Measurements from ENCODE around the gene TAX1BP3.

TAX1BP3 gene

GRCh38 chr17:3685174-3685573, 16.8 kb upstream of the TAX1BP3 start:
- no peak for DNase-seq

GRCh38 chr17:3683054-3683511, 14.7 kb upstream of the TAX1BP3 start:
- no peak for DNase-seq

- no peak for DNase-seq
These were observed 13.7 kb upstream of the TAX1BP3 start for GRCh38 chr17:3682033-3682432.

GRCh38 chr17:3681565-3681964, 13.2 kb upstream of the TAX1BP3 start:
- no peak for DNase-seq

- no peak for DNase-seq
These were observed 12.7 kb upstream of the TAX1BP3 start for GRCh38 chr17:3681057-3681456.

GRCh38 chr17:3679531-3680126, 11.3 kb upstream of the TAX1BP3 start:
- DNase-seq: no peak

GRCh38 chr17:3678821-3679530, 10.6 kb upstream of the TAX1BP3 start:
- DNase-seq: no peak

GRCh38 chr17:3678095-3678820, 9.9 kb upstream of the TAX1BP3 start:
- no peak for DNase-seq

- no peak for DNase-seq
These were observed 7.5 kb upstream of the TAX1BP3 start for GRCh38 chr17:3675886-3676285.

GRCh38 chr17:3672571-3672970, 4.2 kb upstream of the TAX1BP3 start:
- DNase-seq: no peak

- no peak for DNase-seq
These were observed 1.2 kb upstream of the TAX1BP3 start for GRCh38 chr17:3669548-3669947.

- no peak for DNase-seq
These were observed 638 bp upstream of the TAX1BP3 start for GRCh38 chr17:3669085-3669347.

- DNase-seq: no peak
These were observed 756 bp downstream of the TAX1BP3 start for GRCh38 chr17:3667366-3668278.

- DNase-seq: no peak
These were observed 1.9 kb downstream of the TAX1BP3 start for GRCh38 chr17:3666516-3666915.

GRCh38 chr17:3665834-3666233, 2.5 kb downstream of the TAX1BP3 start:
- DNase-seq: no peak

- DNase-seq: no peak
These were observed 5.0 kb downstream of the TAX1BP3 start for GRCh38 chr17:3663102-3664011.

- DNase-seq: no peak
These were observed 8.0 kb downstream of the TAX1BP3 start for GRCh38 chr17:3660311-3660891.

- DNase-seq: no peak
These were observed 8.8 kb downstream of the TAX1BP3 start for GRCh38 chr17:3659541-3660111.

GRCh38 chr17:3658784-3659449, 9.5 kb downstream of the TAX1BP3 start:
- DNase-seq: no peak

GRCh38 chr17:3657874-3658783, 10.2 kb downstream of the TAX1BP3 start:
- no peak for DNase-seq

Measured in NCI-H2107 (cell line).